ENCODE data around the gene LIN54.

Gene LIN54

DNA sequence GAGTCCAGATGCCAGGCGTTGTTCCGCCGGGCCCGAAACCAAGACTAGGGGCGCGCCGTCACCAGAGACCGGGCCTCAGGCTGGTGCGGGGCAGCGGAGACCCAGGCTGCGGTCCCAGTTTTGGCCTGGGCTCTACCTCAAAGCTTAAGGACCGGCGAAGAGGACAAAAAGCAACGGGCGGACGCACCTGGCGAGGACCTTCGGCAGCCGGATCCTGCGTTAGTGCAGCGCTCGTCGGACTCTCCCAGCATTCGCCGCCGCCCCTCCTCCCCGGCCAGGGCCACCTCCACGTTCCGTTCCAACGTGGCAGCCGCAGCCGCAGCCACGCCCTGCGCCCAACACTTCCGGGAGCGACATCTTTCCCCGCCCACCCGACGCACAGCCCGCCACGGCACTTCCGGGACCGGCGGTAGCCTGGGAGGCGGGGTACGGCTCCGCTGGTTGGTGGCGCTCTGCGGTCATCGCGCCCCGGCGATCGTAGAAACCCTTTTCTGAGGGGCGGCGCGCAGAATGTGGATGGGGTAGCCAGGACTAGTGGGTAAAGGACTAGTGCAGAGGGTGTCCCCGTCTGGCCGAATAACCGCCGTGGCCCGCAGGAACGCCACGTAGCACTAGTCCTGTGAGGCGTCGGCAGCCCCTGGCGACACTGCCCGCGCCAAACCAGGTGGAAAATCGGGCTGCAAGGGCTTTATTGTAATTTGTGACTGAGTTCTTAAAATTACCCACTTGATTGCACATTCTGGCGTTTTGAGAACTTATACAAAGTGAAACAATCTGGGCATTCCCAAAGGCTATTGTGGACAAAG, 119.5 kb downstream of the LIN54 start, which contains the start of gene SEC31A:
TSS of gene SEC31A (minus strand) at position 253 of the 806 bp plus-strand sequence. CDS start 9,217 bp downstream, outside the sequence.
- peak; percentile 86 for DNase-seq

DNA sequence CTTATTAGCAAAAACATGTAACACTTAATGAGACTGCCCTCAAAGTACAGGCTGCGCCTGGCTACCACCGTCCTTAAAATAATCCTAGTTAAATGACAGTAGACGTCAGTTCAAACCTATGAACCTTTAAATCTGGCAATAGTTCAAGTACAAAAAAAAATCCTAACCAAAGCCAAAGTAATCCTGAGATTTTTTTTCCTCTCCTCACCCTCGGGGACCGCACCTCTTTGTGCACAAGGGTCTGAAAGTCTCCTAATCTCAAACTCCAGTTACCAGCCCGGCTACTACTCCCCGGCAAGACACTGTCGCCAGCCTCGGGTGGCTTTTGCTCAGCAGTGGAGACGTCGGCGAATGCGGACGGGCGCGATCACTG, 120.1 kb downstream of the LIN54 start:
- no peak for DNase-seq

DNA sequence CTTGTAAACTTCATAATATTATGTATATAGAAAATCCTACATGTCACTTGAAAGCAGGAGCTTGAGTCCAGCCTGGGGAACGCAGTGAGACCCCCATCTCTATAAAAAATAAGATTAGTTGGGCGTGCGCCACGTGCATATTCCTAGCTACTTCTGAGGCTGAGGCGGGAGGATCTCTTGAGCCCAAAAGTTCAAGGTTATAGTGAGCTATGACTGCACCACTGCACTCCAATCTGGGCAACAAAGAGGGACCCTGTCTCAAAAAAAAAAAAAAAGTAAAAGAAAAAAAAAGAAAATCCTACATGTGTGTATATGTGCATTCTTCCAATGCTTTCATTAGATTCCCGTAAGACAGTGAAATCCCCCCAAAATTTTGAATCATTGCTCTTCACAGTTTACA, 121.3 kb downstream of the LIN54 start:
- no peak for DNase-seq

DNA sequence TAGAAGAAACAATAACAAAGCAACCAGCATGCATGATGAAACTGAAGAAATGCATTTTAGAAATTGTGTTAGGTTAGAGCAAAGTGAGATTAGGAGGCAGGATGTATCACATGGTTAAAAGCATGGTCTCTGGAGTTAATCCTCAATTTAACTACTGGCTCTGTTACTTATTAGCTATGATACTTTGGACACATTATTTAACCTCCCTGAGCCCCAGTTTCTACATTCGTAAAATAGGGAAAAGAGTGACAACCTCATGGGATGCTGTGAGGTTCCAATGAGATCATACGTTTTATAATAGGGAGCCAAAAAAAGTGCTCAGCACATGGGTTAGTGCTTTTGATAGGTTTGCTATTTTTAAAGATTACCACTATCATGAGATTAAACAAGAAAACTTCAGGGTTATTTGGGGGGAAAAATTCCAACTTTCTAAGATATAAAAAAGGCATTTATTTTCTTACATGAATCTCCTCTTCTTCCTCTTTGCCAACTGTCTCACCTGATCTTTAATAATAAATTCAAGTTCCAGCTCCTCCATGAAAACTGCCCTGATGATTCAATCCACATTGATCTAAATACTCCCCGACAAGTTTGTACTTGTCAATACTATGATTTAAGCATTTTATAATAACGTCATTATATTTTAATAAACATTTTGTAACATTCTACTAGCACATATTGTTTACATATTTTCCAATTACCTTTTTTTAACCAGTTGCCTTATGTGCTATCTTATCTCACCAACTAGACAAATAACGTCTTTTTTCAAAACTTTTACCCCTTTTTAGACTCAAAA, 124.3 kb downstream of the LIN54 start:
- DNase-seq = no peak

DNA sequence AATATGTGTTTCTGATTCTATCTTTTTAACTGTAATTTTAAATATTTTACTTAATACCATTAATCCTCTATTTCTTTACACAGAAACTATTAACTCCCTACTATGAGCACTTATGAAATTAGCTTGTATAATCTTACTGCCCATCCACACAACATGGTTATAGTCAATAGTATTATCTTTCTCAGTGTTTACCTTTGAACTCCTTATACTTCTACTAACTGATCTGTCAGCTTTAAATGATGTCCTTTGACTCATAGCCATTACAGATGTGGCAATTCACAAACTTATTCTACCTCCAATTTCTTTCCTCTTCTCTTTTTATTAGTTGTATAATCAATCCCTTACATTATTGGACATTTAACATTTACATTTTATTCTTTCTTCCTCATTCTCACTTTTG, 125.2 kb downstream of the LIN54 start:
- no peak for DNase-seq

Data from NCI-H1105 treated with DMSO at 0.1 percent for 48 hours (cell line).